Trophoblast cell (in vitro differentiated cells and primary cell): ENCODE results near the gene CNPY1.

ENCODE experiments used
- DNase-seq, 2 donors: peaks; one replicate each; pipeline ENCODE4 v3.0.0-alpha.2; 2016
- H2AFZ ChIP-seq: 2 replicates; pipeline ENCODE4 v1.6.1; 2013; ENCODE audit warnings: low read length, moderate library complexity, mild to moderate bottlenecking; ENCODE audit not compliant: insufficient read depth, poor library complexity
- H2AK5ac ChIP-seq: 2 replicates; pipeline ENCODE4 v1.6.1; 2013; ENCODE audit warnings: mild to moderate bottlenecking, low read length
- H2BK120ac ChIP-seq: 2 replicates; pipeline ENCODE4 v1.6.1; 2013; ENCODE audit warnings: low read length, mild to moderate bottlenecking, moderate library complexity; ENCODE audit not compliant: insufficient read depth, poor library complexity
- H2BK12ac ChIP-seq: 2 replicates; pipeline ENCODE4 v1.6.1; 2013; ENCODE audit warnings: mild to moderate bottlenecking, low read length, moderate library complexity
- H2BK5ac ChIP-seq: 2 replicates; pipeline ENCODE4 v1.6.1; 2013; ENCODE audit warnings: low read length, low read depth, moderate library complexity, mild to moderate bottlenecking; ENCODE audit not compliant: poor library complexity
- H3K14ac ChIP-seq: 2 replicates; pipeline ENCODE4 v1.6.1; 2013; ENCODE audit warnings: mild to moderate bottlenecking, low read length
- H3K18ac ChIP-seq: 2 replicates; pipeline ENCODE4 v1.6.1; 2013; ENCODE audit warnings: mild to moderate bottlenecking, low read length
- H3K23ac ChIP-seq: 2 replicates; pipeline ENCODE4 v1.6.1; 2013; ENCODE audit warnings: low read length
- H3K27ac ChIP-seq: 2 replicates; pipeline ENCODE4 v1.5.1; 2013; ENCODE audit warnings: low read depth, mild to moderate bottlenecking, inconsistent platforms, low read length, moderate library complexity
- H3K27me3 ChIP-seq: 2 replicates; pipeline ENCODE4 v1.6.1; 2013; ENCODE audit warnings: inconsistent platforms, mild to moderate bottlenecking, low read length, moderate library complexity; ENCODE audit not compliant: insufficient read depth
- H3K36me3 ChIP-seq, 2 experiments: 1 replicate in 1 of 2; 2 replicates in 1 of 2; pipeline ENCODE4 v1.6.1; 2013; ENCODE audit warnings: low read length in 2 of 2, mild to moderate bottlenecking in 2 of 2, moderate library complexity in 1 of 2; ENCODE audit not compliant: insufficient read depth in 2 of 2, control insufficient read depth in 1 of 2
- H3K4ac ChIP-seq: 2 replicates; pipeline ENCODE4 v1.6.1; 2013; ENCODE audit warnings: low read depth, mild to moderate bottlenecking, low read length, moderate library complexity
- H3K4me1 ChIP-seq, 2 experiments: 1 replicate in 1 of 2; 2 replicates in 1 of 2; pipeline ENCODE4 v1.6.1; 2013; ENCODE audit warnings: low read length in 2 of 2, mild to moderate bottlenecking in 2 of 2, moderate library complexity in 1 of 2; ENCODE audit not compliant: insufficient read depth in 2 of 2, control insufficient read depth in 1 of 2
- H3K4me2 ChIP-seq: 2 replicates; pipeline ENCODE4 v1.6.1; 2013; ENCODE audit warnings: inconsistent platforms, mild to moderate bottlenecking, low read length, moderate library complexity
- H3K4me3 ChIP-seq: 2 replicates; pipeline ENCODE4 v1.5.1; 2013; ENCODE audit warnings: mild to moderate bottlenecking, low read depth, low read length, inconsistent platforms
- H3K79me1 ChIP-seq: one replicate; pipeline ENCODE4 v1.6.1; 2013; ENCODE audit warnings: low read length
- H3K79me2 ChIP-seq: 2 replicates; pipeline ENCODE4 v1.6.1; 2013; ENCODE audit warnings: low read length, mild to moderate bottlenecking; ENCODE audit not compliant: control insufficient read depth, insufficient read depth, poor library complexity
- H3K9ac ChIP-seq: 2 replicates; pipeline ENCODE4 v1.6.1; 2013; ENCODE audit warnings: mild to moderate bottlenecking, low read length
- H3K9me3 ChIP-seq: 2 replicates; pipeline ENCODE4 v1.6.1; 2013; ENCODE audit warnings: low read depth, mild to moderate bottlenecking, control low read depth, inconsistent platforms, low read length; ENCODE audit not compliant: insufficient read depth
- H4K12ac ChIP-seq: 2 replicates; pipeline ENCODE4 v1.6.1; 2013; ENCODE audit warnings: low read depth, mild to moderate bottlenecking, low read length, moderate library complexity
- H4K8ac ChIP-seq: 2 replicates; pipeline ENCODE4 v1.6.1; 2013; ENCODE audit warnings: low read depth, mild to moderate bottlenecking, low read length, moderate library complexity
- H4K91ac ChIP-seq: one replicate; pipeline ENCODE4 v1.6.1; 2013; ENCODE audit warnings: low read depth, mild to moderate bottlenecking, low read length, moderate library complexity
- WGBS: extraction: QIAGEN DNeasy Blood & Tissue Kit; methylation state at CpG from one replicate; pipeline ENCODE4 v1.1.7; 2013; ENCODE audit warnings: missing lambda C conversion rate; ENCODE audit not compliant: insufficient read length, insufficient coverage; ENCODE audit errors: extremely low coverage; 5-methylcytosine and 5-hydroxymethylcytosine counted together

The CNPY1 gene

GRCh38 chr7:155508376-155509358, 37.7 kb downstream of the CNPY1 start:
- Histone ChIP-seq H2AFZ (no peak overlapping the region), H3K9ac (no peak overlapping the region), H3K4me2 (no peak overlapping the region), H2BK12ac (no peak overlapping the region), H3K14ac (no peak overlapping the region), H3K79me2 (no peaks in the 10 kb centered on the region), H4K8ac (no peak overlapping the region), H3K9me3 (no peaks in the 10 kb centered on the region), H3K23ac (no peak overlapping the region), H4K12ac (no peak overlapping the region), H4K91ac (no peak overlapping the region), H3K79me1 (no peaks in the 10 kb centered on the region), H3K27me3 (peaks cover 44% of the 10 kb centered on the region), H2BK5ac (no peak overlapping the region), H3K4me3 (no peak overlapping the region), H3K36me3 (no peaks in the 10 kb centered on the region), H3K4ac (no peak overlapping the region), H3K4me1 (peaks cover 5 to 8% of the 10 kb centered on the region in 2 experiments), H2BK120ac (no peak overlapping the region), H2AK5ac (no peak overlapping the region), H3K27ac (no peak overlapping the region), H3K18ac (no peak overlapping the region)
- WGBS, result no CpG with 5 or more reads among the region's 29 CpGs
- DNase-seq, result no peak

GRCh38 chr7:155507576-155507975, 38.8 kb downstream of the CNPY1 start:
- no peak overlapping the region for H3K23ac ChIP-seq
- no peak overlapping the region for H2AK5ac ChIP-seq
- no peak overlapping the region for H2AFZ ChIP-seq
- H3K4ac ChIP-seq, result no peak overlapping the region
- H2BK12ac ChIP-seq, result no peak overlapping the region
- no peak overlapping the region for H4K91ac ChIP-seq
- no peak overlapping the region for H3K4me3 ChIP-seq
- no peak overlapping the region for H4K8ac ChIP-seq
- H3K4me2 ChIP-seq, result no peak overlapping the region
- no peak overlapping the region for H3K27ac ChIP-seq
- DNase-seq, result no peak
- H3K79me1 ChIP-seq, result no peaks in the 10 kb centered on the region
- H3K36me3 ChIP-seq, result no peaks in the 10 kb centered on the region
- H3K18ac ChIP-seq, result no peak overlapping the region
- H3K14ac ChIP-seq, result no peak overlapping the region
- H2BK5ac ChIP-seq, result no peak overlapping the region
- H3K79me2 ChIP-seq, result no peaks in the 10 kb centered on the region
- no peak overlapping the region for H2BK120ac ChIP-seq
- WGBS, result no CpG with 5 or more reads among the region's 4 CpGs
- peaks cover 5 to 8% of the 10 kb centered on the region in 2 experiments for H3K4me1 ChIP-seq
- no peak overlapping the region for H3K9ac ChIP-seq
- peaks cover 47% of the 10 kb centered on the region for H3K27me3 ChIP-seq
- H4K12ac ChIP-seq, result no peak overlapping the region
- no peaks in the 10 kb centered on the region for H3K9me3 ChIP-seq

- Histone ChIP-seq H3K36me3 (no peaks in the 10 kb centered on the region), H2AFZ (no peak overlapping the region), H3K79me1 (no peaks in the 10 kb centered on the region), H3K4ac (no peak overlapping the region), H3K14ac (no peak overlapping the region), H2BK120ac (no peak overlapping the region), H4K91ac (no peak overlapping the region), H3K4me1 (peaks cover 5 to 8% of the 10 kb centered on the region in 2 experiments), H3K9me3 (no peaks in the 10 kb centered on the region), H3K18ac (no peak overlapping the region), H3K27me3 (peaks cover 41% of the 10 kb centered on the region), H2BK5ac (no peak overlapping the region), H3K4me3 (no peak overlapping the region), H3K4me2 (no peak overlapping the region), H2BK12ac (no peak overlapping the region), H4K12ac (no peak overlapping the region), H3K23ac (no peak overlapping the region), H2AK5ac (no peak overlapping the region), H3K79me2 (no peaks in the 10 kb centered on the region), H4K8ac (no peak overlapping the region), H3K9ac (no peak overlapping the region), H3K27ac (no peak overlapping the region)
- DNase-seq, result no peak
- WGBS, result no CpG with 5 or more reads among the region's 14 CpGs
Observed at GRCh38 chr7:155506854-155507337, 39.5 kb downstream of the CNPY1 start.

- no peak for DNase-seq
Observed at GRCh38 chr7:155505422-155505793, 41.0 kb downstream of the CNPY1 start.

More at GRCh38 chr7:155505422-155505793, 41.0 kb downstream of the CNPY1 start:
- no peak overlapping the region for H2BK5ac ChIP-seq
- H2BK120ac ChIP-seq, result no peak overlapping the region
- no peak overlapping the region for H4K12ac ChIP-seq
- H3K23ac ChIP-seq, result no peak overlapping the region
- no peaks in the 10 kb centered on the region for H3K79me2 ChIP-seq
- H3K4me3 ChIP-seq, result no peak overlapping the region
- H4K91ac ChIP-seq, result no peak overlapping the region
- H2AK5ac ChIP-seq, result no peak overlapping the region
- no peaks in the 10 kb centered on the region for H3K36me3 ChIP-seq
- H3K27me3 ChIP-seq, result peaks cover 43% of the 10 kb centered on the region
- no peak overlapping the region for H3K14ac ChIP-seq
- no peaks in the 10 kb centered on the region for H3K79me1 ChIP-seq
- H2AFZ ChIP-seq, result no peak overlapping the region
- H3K9ac ChIP-seq, result no peak overlapping the region
- H3K27ac ChIP-seq, result no peak overlapping the region
- peaks cover 5 to 8% of the 10 kb centered on the region in 2 experiments for H3K4me1 ChIP-seq
- no peak overlapping the region for H3K18ac ChIP-seq
- no peak overlapping the region for H2BK12ac ChIP-seq
- no peak overlapping the region for H4K8ac ChIP-seq
- H3K9me3 ChIP-seq, result no peaks in the 10 kb centered on the region
- H3K4ac ChIP-seq, result no peak overlapping the region
- no CpG with 5 or more reads among the region's 3 CpGs for WGBS
- no peak overlapping the region for H3K4me2 ChIP-seq
